Posterior cingulate gyrus (tissue), 11 donors: Measurements from ENCODE around the gene TCERG1.

Experiments used
- DNase-seq, 10 donors: peaks; one replicate each; pipeline versions ENCODE4 v3.0.0 to v3.0.0-alpha.2; 2020 to 2021; ENCODE audit warnings: mixed read lengths in 3 of 10
- intact Hi-C: fragments of 100-400 bp; cut with DNase I; formaldehyde crosslinking; loops from one replicate; pipeline ENCODE4 v1.15.1; 2023

TCERG1 gene

GRCh38 chr5:146446861-146447733, at the start of gene TCERG1:
TSS of gene TCERG1 (plus strand) at chr5:146447333. CDS start at chr5:146447350, 17 bp downstream.
- intact Hi-C loops = loop anchor here (10.0 kb wide), 1 partner anchor 242 kb away; the partner anchor contains the start of gene RBM27
- peak; percentile 96 to 100 (median 98) for DNase-seq

- DNase-seq = no peak
- intact Hi-C loops = no loop called here
Measured at GRCh38 chr5:146398826-146399225, 48.3 kb upstream of the TCERG1 start.

GRCh38 chr5:146399481-146399880, 47.7 kb upstream of the TCERG1 start:
- intact Hi-C loops = no loop called here

GRCh38 chr5:146400201-146400600, 46.9 kb upstream of the TCERG1 start:
- DNase-seq = no peak
- intact Hi-C loops = no loop called here

More at GRCh38 chr5:146399481-146399880, 47.7 kb upstream of the TCERG1 start:
- no peak for DNase-seq

GRCh38 chr5:146401021-146401420, 46.1 kb upstream of the TCERG1 start:
- intact Hi-C loops = no loop called here

GRCh38 chr5:146402949-146403348, 44.2 kb upstream of the TCERG1 start:
- DNase-seq = no peak
- intact Hi-C loops = no loop called here

More at GRCh38 chr5:146401021-146401420, 46.1 kb upstream of the TCERG1 start:
- no peak for DNase-seq

GRCh38 chr5:146409054-146409671, 38.0 kb upstream of the TCERG1 start:
- intact Hi-C loops = no loop called here
- no peak for DNase-seq

GRCh38 chr5:146410272-146410671, 36.9 kb upstream of the TCERG1 start:
- no peak for DNase-seq
- intact Hi-C loops = no loop called here

- DNase-seq = no peak
- intact Hi-C loops = no loop called here
Measured at GRCh38 chr5:146419696-146420095, 27.4 kb upstream of the TCERG1 start.

- intact Hi-C loops = no loop called here
- DNase-seq = no peak
Measured at GRCh38 chr5:146425023-146425422, 22.1 kb upstream of the TCERG1 start.

GRCh38 chr5:146426305-146426704, 20.8 kb upstream of the TCERG1 start:
- DNase-seq = no peak
- intact Hi-C loops = loop anchor here (2.0 kb wide), 1 partner anchor 136 kb away; no protein-coding TSS in a partner anchor

GRCh38 chr5:146426853-146427618, 20.1 kb upstream of the TCERG1 start:
- intact Hi-C loops = loop anchor here (2.0 kb wide), 1 partner anchor 136 kb away; no protein-coding TSS in a partner anchor
- no peak for DNase-seq

GRCh38 chr5:146427619-146427997, 19.5 kb upstream of the TCERG1 start:
- DNase-seq = no peak
- intact Hi-C loops = loop anchor here (2.0 kb wide), 1 partner anchor 137 kb away; no protein-coding TSS in a partner anchor

- intact Hi-C loops = no loop called here
- DNase-seq = no peak
Measured at GRCh38 chr5:146428658-146429057, 18.5 kb upstream of the TCERG1 start.

GRCh38 chr5:146440353-146440752, 6.8 kb upstream of the TCERG1 start:
- intact Hi-C loops = loop anchor here (10.0 kb wide), 1 partner anchor 236 kb away; the partner anchor contains the start of gene RBM27
- no peak for DNase-seq

- intact Hi-C loops = loop anchor here (10.0 kb wide), 1 partner anchor 236 kb away; the partner anchor contains the start of gene RBM27
- DNase-seq = no peak
Measured at GRCh38 chr5:146440870-146441495, 6.2 kb upstream of the TCERG1 start.

GRCh38 chr5:146441896-146442295, 5.2 kb upstream of the TCERG1 start:
- no peak for DNase-seq
- intact Hi-C loops = loop anchor here (10.0 kb wide), 1 partner anchor 237 kb away; the partner anchor contains the start of gene RBM27

- intact Hi-C loops = loop anchor here (10.0 kb wide), 1 partner anchor 243 kb away; the partner anchor contains the start of gene RBM27
- DNase-seq = no peak
Measured at GRCh38 chr5:146447734-146448380, 724 bp downstream of the TCERG1 start.

- DNase-seq = no peak
- intact Hi-C loops = loop anchor here (10.0 kb wide), 1 partner anchor 244 kb away; the partner anchor contains the start of gene RBM27
Measured at GRCh38 chr5:146448783-146449519, 1.8 kb downstream of the TCERG1 start.
